Fibroblast of the aortic adventitia (primary cell): ENCODE results near the gene IQSEC1. TPM values are rescaled to one million over a fixed set of nuclear protein-coding genes. Genes with fewer than 3 reads are reported as not detected.

Experiments
- DNase-seq: peaks from one replicate; pipeline ENCODE4 v3.0.0-alpha.2; 2010; ENCODE audit warnings: low read depth
- H3K4me3 ChIP-seq: 2 replicates; pipeline ENCODE4 v1.5.1; 2011; ENCODE audit warnings: low read depth, mild to moderate bottlenecking, control low read depth, low read length, moderate library complexity
- total RNA-seq: library from RNA; depleted of rRNA; stranded (reverse); fragments of >200 nt; gene quantifications from 2 replicates; pipeline ENCODE4 v1.2.3, GENCODE V29; 2012; ENCODE audit warnings: low replicate concordance
- TF ChIP-seq, protein P1 (sequence below): IDR thresholded peaks from 2 replicates; pipeline ENCODE4 v1.5.1; 2011; ENCODE audit warnings: mild to moderate bottlenecking, low read length, control low read depth, inconsistent platforms; ENCODE audit not compliant: insufficient read depth

The IQSEC1 gene
- total RNA-seq, 1 donor = 15.9 TPM

- TF ChIP-seq, protein P1, sequence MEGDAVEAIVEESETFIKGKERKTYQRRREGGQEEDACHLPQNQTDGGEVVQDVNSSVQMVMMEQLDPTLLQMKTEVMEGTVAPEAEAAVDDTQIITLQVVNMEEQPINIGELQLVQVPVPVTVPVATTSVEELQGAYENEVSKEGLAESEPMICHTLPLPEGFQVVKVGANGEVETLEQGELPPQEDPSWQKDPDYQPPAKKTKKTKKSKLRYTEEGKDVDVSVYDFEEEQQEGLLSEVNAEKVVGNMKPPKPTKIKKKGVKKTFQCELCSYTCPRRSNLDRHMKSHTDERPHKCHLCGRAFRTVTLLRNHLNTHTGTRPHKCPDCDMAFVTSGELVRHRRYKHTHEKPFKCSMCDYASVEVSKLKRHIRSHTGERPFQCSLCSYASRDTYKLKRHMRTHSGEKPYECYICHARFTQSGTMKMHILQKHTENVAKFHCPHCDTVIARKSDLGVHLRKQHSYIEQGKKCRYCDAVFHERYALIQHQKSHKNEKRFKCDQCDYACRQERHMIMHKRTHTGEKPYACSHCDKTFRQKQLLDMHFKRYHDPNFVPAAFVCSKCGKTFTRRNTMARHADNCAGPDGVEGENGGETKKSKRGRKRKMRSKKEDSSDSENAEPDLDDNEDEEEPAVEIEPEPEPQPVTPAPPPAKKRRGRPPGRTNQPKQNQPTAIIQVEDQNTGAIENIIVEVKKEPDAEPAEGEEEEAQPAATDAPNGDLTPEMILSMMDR = peak; percentile 92
- DNase-seq = peak; percentile 77
- H3K4me3 ChIP-seq = peak overlapping the region; percentile 52
These were observed 181.0 kb downstream of the IQSEC1 start for GRCh38 chr3:12891985-12892839.

- TF ChIP-seq, protein P1 = no peak
- DNase-seq = no peak
- peak overlapping the region; percentile 52 for H3K4me3 ChIP-seq
These were observed 181.7 kb downstream of the IQSEC1 start for GRCh38 chr3:12891391-12891984.

GRCh38 chr3:12890610-12891390, 182.4 kb downstream of the IQSEC1 start:
- no peak for DNase-seq
- no peak overlapping the region for H3K4me3 ChIP-seq
- TF ChIP-seq, protein P1 = no peak

DNA sequence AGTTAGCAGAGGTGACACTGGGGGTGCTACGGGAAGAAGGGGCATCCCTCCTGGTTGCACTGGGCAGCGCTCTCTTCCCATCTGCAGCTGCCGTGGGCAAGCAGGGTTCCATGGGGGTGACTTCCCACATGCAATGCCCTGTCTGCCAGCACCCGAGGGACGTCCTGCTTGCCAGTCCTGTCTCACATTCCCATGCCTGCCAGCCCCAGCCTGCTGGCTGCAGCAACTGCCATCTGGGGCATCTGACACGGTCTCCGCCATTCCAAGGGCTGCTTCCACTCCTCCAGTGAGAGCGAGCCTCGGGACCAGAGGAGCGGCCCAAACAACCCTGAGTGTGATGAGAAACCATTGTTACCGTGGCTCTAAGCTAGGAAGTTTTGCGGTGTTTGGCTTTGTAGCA, 186.5 kb downstream of the IQSEC1 start:
- no peak overlapping the region for H3K4me3 ChIP-seq
- TF ChIP-seq, protein P1 = no peak
- no peak for DNase-seq

- TF ChIP-seq, protein P1 = no peak
- DNase-seq = no peak
- H3K4me3 ChIP-seq = no peak overlapping the region
These were observed 187.0 kb downstream of the IQSEC1 start for GRCh38 chr3:12886106-12886679.

DNA sequence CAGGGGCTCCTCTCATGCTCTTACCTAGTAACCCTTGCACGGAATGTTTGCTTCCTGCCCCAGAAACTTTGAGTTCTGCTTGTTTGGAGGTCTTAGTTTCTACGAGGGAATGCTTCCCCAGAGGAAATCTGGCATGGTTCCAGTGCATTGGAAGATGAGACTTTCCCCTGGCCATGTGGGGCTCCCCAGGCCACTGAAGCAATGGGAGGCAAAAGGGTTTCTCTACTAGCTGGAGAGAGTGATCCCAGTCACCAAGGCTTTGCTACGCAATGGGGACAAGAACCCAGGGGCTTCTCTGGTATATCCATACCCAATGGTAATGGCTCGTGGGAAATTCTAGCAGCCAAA, 187.7 kb downstream of the IQSEC1 start:
- TF ChIP-seq, protein P1 = no peak
- DNase-seq = no peak
- H3K4me3 ChIP-seq = no peak overlapping the region
